ENCODE results near the gene FARSA. TPM values are rescaled to one million over a fixed set of nuclear protein-coding genes. Genes with fewer than 3 reads are reported as not detected.

FARSA gene
- total and polyA plus RNA-seq, 2 of the 13 experiments (the other 11 are each of a cell fraction or from before 2014, with no cell fraction given): 25.9 to 72.0 TPM

DNA sequence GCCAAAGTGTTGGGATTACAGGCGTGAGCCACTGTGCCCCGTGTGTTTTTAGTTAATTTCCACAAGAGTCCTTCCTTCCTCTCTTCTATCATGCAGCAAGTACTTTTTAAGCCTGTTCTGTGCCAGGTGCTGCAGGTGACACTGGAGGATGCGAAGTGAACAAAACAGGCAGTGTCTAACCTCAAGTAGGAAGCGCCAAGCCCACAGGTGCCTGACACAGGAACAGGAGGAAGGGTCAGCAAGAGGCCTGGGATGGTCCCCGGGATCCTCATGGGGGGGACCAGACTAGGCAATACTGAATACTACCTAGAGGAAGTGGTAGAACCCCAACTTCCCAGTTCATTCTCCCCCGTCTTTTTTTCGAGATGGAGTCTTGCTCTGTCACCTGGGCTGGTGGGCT is 3.1 kb upstream of the FARSA start:
- intact Hi-C loops (cut with micrococcal nuclease; ENCODE audit: unreplicated experiment): no loop called here
- Histone ChIP-seq H3K9me3 (ENCODE audit: low read length) (no peaks in the 10 kb centered on the region), H3K4me2 (ENCODE audit: low read depth, low read length) (no peak overlapping the region), H3K9ac (ENCODE audit: insufficient read depth, low read depth, low read length) (no peak overlapping the region), H3K36me3 (replicated peaks in 1 of 2; ENCODE audit: control insufficient read depth in 1 of 2, insufficient read depth in 2 of 2, low read length in 2 of 2) (peaks cover 8 to 18% of the 10 kb centered on the region in 2 experiments; a peak in 4 of 5 replicates), H2AFZ (ENCODE audit: low read length) (no peak overlapping the region), H3K4me1 (ENCODE audit: insufficient read depth, low read length) (peaks cover 49% of the 10 kb centered on the region), H3K4me3 (replicated peaks in 1 of 3; ENCODE audit: insufficient read depth in 1 of 3, low read depth in 2 of 3, low read length in 3 of 3) (no peak overlapping the region), H3K79me2 (ENCODE audit: insufficient read depth, low read length) (peaks cover 45% of the 10 kb centered on the region), H4K20me1 (ENCODE audit: insufficient read depth, low read length) (peaks cover 16% of the 10 kb centered on the region), H3K27ac (ENCODE audit: extremely low read length, insufficient read depth, low read length) (no peak overlapping the region), H3K27me3 (ENCODE audit: control insufficient read depth in 1 of 2, insufficient read depth in 2 of 2, low read length in 2 of 2) (peaks cover 0 to 5% of the 10 kb centered on the region in 2 experiments; a peak in 1 of 5 replicates)
- no peak for ATAC-seq
- TF ChIP-seq DPF2 (CRISPR knock-in tag; IDR thresholded peaks at IDR 0.05; ENCODE audit: borderline replicate concordance, low read depth) (no peak), HNF4A (CRISPR knock-in tag; IDR thresholded peaks at IDR 0.05) (no peak), IKZF4 (CRISPR knock-in tag; IDR thresholded peaks at IDR 0.05; ENCODE audit: borderline replicate concordance, low read depth, not compliant biosample characterization) (no peak), POLR2G (IDR thresholded peaks at IDR 0.05; ENCODE audit: low read depth, low read length) (no peak), ZC3H13 (CRISPR knock-in tag; IDR thresholded peaks at IDR 0.05) (no peak)
- TF ChIP-seq, protein P1, sequence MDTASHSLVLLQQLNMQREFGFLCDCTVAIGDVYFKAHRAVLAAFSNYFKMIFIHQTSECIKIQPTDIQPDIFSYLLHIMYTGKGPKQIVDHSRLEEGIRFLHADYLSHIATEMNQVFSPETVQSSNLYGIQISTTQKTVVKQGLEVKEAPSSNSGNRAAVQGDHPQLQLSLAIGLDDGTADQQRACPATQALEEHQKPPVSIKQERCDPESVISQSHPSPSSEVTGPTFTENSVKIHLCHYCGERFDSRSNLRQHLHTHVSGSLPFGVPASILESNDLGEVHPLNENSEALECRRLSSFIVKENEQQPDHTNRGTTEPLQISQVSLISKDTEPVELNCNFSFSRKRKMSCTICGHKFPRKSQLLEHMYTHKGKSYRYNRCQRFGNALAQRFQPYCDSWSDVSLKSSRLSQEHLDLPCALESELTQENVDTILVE (CRISPR knock-in tag; IDR thresholded peaks at IDR 0.05): no peak
- in situ Hi-C loops (cut with HindIII; ENCODE audit: extremely low pct_ligation_motif_present, low pct_unique_long_range_greater_than_20kb): no loop called here
- DNase-seq (ENCODE audit: low spot score): no peak
- ChIA-PET CTCF (ENCODE audit: low intra/inter-chr PET ratio, low total read pairs) (no interaction called here), POLR2A (interaction anchor here (0.5 to 1.5 kb wide), 2 partner anchors 10 to 212 kb away, joined by 4 to 16 read pairs; no protein-coding TSS in a partner anchor)
- no TSS peak for BruUV-seq (replicated peaks)
- WGBS (ENCODE audit: low lambda C conversion rate): 83% methylated on average over 7 of the region's 7 CpGs
- FAIRE-seq: no peak

DNA sequence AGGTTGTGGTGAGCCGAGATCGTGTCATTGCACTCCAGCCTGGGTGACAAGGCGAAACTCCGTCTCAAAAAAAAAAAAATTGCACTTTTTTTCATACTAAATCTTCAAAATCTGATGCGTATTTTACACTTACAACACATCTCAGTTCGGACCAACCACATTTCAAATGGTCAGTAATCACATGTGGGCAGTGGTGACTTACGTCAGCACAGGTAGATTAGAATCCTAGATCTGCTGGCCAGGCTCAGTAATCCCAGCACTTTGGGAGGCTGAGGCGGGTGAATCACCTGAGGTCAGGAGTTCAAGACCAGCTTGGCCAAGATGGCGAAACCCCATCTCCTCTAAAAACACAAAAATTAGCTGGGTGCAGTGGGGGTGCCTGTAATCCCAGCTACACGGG is 1.6 kb upstream of the FARSA start:
- Histone ChIP-seq H3K9ac (ENCODE audit: insufficient read depth, low read depth, low read length) (no peak overlapping the region), H3K36me3 (replicated peaks in 1 of 2; ENCODE audit: control insufficient read depth in 1 of 2, insufficient read depth in 2 of 2, low read length in 2 of 2) (peaks cover 3 to 6% of the 10 kb centered on the region in 2 experiments; a peak in 3 of 5 replicates), H3K4me2 (ENCODE audit: low read depth, low read length) (no peak overlapping the region), H3K27me3 (ENCODE audit: control insufficient read depth in 1 of 2, insufficient read depth in 2 of 2, low read length in 2 of 2) (peaks cover 0 to 5% of the 10 kb centered on the region in 2 experiments; a peak in 1 of 5 replicates), H3K4me1 (ENCODE audit: insufficient read depth, low read length) (peaks cover 47% of the 10 kb centered on the region), H3K27ac (ENCODE audit: extremely low read length, insufficient read depth, low read length) (no peak overlapping the region), H2AFZ (ENCODE audit: low read length) (no peak overlapping the region), H3K4me3 (replicated peaks in 1 of 3; ENCODE audit: insufficient read depth in 1 of 3, low read depth in 2 of 3, low read length in 3 of 3) (no peak overlapping the region), H3K9me3 (ENCODE audit: low read length) (no peaks in the 10 kb centered on the region), H3K79me2 (ENCODE audit: insufficient read depth, low read length) (peaks cover 35% of the 10 kb centered on the region), H4K20me1 (ENCODE audit: insufficient read depth, low read length) (peaks cover 11% of the 10 kb centered on the region; the same call in 1 of the 2 replicates)
- BruUV-seq (replicated peaks): no TSS peak
- in situ Hi-C loops (cut with HindIII; ENCODE audit: extremely low pct_ligation_motif_present, low pct_unique_long_range_greater_than_20kb) (no loop called here), intact Hi-C loops (cut with micrococcal nuclease; ENCODE audit: unreplicated experiment) (no loop called here)
- DNase-seq (ENCODE audit: low spot score) (no peak), ATAC-seq (no peak), FAIRE-seq (no peak)
- CTCF ChIA-PET (ENCODE audit: low intra/inter-chr PET ratio, low total read pairs): no interaction called here
- 90% methylated on average over 10 of the region's 10 CpGs for WGBS (ENCODE audit: low lambda C conversion rate)
- POLR2A ChIA-PET: no interaction called here
- TF ChIP-seq, protein P2, sequence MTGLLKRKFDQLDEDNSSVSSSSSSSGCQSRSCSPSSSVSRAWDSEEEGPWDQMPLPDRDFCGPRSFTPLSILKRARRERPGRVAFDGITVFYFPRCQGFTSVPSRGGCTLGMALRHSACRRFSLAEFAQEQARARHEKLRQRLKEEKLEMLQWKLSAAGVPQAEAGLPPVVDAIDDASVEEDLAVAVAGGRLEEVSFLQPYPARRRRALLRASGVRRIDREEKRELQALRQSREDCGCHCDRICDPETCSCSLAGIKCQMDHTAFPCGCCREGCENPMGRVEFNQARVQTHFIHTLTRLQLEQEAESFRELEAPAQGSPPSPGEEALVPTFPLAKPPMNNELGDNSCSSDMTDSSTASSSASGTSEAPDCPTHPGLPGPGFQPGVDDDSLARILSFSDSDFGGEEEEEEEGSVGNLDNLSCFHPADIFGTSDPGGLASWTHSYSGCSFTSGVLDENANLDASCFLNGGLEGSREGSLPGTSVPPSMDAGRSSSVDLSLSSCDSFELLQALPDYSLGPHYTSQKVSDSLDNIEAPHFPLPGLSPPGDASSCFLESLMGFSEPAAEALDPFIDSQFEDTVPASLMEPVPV (CRISPR knock-in tag; IDR thresholded peaks at IDR 0.05): no peak
- TF ChIP-seq, protein P3, sequence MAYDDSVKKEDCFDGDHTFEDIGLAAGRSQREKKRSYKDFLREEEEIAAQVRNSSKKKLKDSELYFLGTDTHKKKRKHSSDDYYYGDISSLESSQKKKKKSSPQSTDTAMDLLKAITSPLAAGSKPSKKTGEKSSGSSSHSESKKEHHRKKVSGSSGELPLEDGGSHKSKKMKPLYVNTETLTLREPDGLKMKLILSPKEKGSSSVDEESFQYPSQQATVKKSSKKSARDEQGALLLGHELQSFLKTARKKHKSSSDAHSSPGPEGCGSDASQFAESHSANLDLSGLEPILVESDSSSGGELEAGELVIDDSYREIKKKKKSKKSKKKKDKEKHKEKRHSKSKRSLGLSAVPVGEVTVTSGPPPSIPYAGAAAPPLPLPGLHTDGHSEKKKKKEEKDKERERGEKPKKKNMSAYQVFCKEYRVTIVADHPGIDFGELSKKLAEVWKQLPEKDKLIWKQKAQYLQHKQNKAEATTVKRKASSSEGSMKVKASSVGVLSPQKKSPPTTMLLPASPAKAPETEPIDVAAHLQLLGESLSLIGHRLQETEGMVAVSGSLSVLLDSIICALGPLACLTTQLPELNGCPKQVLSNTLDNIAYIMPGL (CRISPR knock-in tag; IDR thresholded peaks at IDR 0.05; ENCODE audit: borderline replicate concordance in 1 of 2, low read depth in 1 of 2): no peak
- TF ChIP-seq, protein P4, sequence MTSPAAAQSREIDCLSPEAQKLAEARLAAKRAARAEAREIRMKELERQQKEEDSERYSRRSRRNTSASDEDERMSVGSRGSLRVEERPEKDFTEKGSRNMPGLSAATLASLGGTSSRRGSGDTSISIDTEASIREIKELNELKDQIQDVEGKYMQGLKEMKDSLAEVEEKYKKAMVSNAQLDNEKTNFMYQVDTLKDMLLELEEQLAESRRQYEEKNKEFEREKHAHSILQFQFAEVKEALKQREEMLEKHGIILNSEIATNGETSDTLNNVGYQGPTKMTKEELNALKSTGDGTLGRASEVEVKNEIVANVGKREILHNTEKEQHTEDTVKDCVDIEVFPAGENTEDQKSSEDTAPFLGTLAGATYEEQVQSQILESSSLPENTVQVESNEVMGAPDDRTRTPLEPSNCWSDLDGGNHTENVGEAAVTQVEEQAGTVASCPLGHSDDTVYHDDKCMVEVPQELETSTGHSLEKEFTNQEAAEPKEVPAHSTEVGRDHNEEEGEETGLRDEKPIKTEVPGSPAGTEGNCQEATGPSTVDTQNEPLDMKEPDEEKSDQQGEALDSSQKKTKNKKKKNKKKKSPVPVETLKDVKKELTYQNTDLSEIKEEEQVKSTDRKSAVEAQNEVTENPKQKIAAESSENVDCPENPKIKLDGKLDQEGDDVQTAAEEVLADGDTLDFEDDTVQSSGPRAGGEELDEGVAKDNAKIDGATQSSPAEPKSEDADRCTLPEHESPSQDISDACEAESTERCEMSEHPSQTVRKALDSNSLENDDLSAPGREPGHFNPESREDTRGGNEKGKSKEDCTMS (CRISPR knock-in tag; conservative IDR thresholded peaks at IDR 0.05): no peak
- no peak for TF ChIP-seq SCMH1 (CRISPR knock-in tag; IDR thresholded peaks at IDR 0.05; ENCODE audit: borderline replicate concordance)

Data from HepG2 (cell line).